ENCODE results near the gene AKAP6. TPM values are rescaled to one million over a fixed set of nuclear protein-coding genes. Genes with fewer than 3 reads are reported as not detected.

Gene AKAP6
- total RNA-seq, 1 experiment from 2014 or later: 1.9 TPM

GRCh38 chr14:32733015-32733414 is 403.9 kb downstream of the AKAP6 start:
- H2AFZ ChIP-seq (ENCODE audit: low read depth, low read length, poor library complexity, severe bottlenecking): no peak overlapping the region
- H3K36me3 ChIP-seq (ENCODE audit: control insufficient read depth in 1 of 2, insufficient read depth in 2 of 2, low read length in 2 of 2): no peaks in the 10 kb centered on the region
- no TSS peak for BruUV-seq (replicated peaks)
- H3K9ac ChIP-seq (ENCODE audit: low read length): no peak overlapping the region
- ChIA-PET RAD21 (ENCODE audit: low non-redundant PET in 1 of 2, low total read pairs in 2 of 2, uncharacterized antibody in 2 of 2, unreplicated experiment in 2 of 2) (no interaction called here), CTCF (no interaction called here), POLR2A (no interaction called here)
- no peaks in the 10 kb centered on the region for H3K9me3 ChIP-seq (ENCODE audit: control insufficient read depth in 1 of 2, insufficient read depth in 1 of 2, low read depth in 1 of 2, low read length in 2 of 2)
- no peaks in the 10 kb centered on the region for H3K9me2 ChIP-seq (ENCODE audit: insufficient read depth)
- no peak for TF ChIP-seq CBX3 (IDR thresholded peaks at IDR 0.05; ENCODE audit: low read depth)
- TF ChIP-seq, protein P1, sequence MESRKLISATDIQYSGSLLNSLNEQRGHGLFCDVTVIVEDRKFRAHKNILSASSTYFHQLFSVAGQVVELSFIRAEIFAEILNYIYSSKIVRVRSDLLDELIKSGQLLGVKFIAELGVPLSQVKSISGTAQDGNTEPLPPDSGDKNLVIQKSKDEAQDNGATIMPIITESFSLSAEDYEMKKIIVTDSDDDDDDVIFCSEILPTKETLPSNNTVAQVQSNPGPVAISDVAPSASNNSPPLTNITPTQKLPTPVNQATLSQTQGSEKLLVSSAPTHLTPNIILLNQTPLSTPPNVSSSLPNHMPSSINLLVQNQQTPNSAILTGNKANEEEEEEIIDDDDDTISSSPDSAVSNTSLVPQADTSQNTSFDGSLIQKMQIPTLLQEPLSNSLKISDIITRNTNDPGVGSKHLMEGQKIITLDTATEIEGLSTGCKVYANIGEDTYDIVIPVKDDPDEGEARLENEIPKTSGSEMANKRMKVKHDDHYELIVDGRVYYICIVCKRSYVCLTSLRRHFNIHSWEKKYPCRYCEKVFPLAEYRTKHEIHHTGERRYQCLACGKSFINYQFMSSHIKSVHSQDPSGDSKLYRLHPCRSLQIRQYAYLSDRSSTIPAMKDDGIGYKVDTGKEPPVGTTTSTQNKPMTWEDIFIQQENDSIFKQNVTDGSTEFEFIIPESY (IDR thresholded peaks at IDR 0.05; ENCODE audit: extremely low read depth, insufficient replicate concordance, low read length): no peak
- TF ChIP-seq RAD21 (IDR thresholded peaks at IDR 0.05; ENCODE audit: low read depth): no peak
- TF ChIP-seq, protein P2, sequence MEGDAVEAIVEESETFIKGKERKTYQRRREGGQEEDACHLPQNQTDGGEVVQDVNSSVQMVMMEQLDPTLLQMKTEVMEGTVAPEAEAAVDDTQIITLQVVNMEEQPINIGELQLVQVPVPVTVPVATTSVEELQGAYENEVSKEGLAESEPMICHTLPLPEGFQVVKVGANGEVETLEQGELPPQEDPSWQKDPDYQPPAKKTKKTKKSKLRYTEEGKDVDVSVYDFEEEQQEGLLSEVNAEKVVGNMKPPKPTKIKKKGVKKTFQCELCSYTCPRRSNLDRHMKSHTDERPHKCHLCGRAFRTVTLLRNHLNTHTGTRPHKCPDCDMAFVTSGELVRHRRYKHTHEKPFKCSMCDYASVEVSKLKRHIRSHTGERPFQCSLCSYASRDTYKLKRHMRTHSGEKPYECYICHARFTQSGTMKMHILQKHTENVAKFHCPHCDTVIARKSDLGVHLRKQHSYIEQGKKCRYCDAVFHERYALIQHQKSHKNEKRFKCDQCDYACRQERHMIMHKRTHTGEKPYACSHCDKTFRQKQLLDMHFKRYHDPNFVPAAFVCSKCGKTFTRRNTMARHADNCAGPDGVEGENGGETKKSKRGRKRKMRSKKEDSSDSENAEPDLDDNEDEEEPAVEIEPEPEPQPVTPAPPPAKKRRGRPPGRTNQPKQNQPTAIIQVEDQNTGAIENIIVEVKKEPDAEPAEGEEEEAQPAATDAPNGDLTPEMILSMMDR (IDR thresholded peaks at IDR 0.05 in 2 of 3, conservative IDR thresholded peaks at IDR 0.05 in 1 of 3; ENCODE audit: borderline replicate concordance in 1 of 3, insufficient read depth in 1 of 3, low read depth in 2 of 3, low read length in 2 of 3): no peak
- no peak for TF ChIP-seq TCF7L2 (IDR thresholded peaks at IDR 0.05; ENCODE audit: borderline replicate concordance, extremely low read depth, insufficient read depth, insufficient read length)
- TF ChIP-seq YY1 (IDR thresholded peaks at IDR 0.05; ENCODE audit: extremely low read depth, insufficient replicate concordance, low read depth, low read length): no peak
- TF ChIP-seq, protein P3, sequence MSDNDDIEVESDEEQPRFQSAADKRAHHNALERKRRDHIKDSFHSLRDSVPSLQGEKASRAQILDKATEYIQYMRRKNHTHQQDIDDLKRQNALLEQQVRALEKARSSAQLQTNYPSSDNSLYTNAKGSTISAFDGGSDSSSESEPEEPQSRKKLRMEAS (IDR thresholded peaks at IDR 0.05): no peak
- TF ChIP-seq EGR1 (IDR thresholded peaks at IDR 0.05; ENCODE audit: low read depth): no peak
- TF ChIP-seq EZH2 (IDR thresholded peaks at IDR 0.05): no peak
- TF ChIP-seq ZNF274 (IDR thresholded peaks at IDR 0.05; ENCODE audit: low read depth, low read length): no peak
- no peak for TF ChIP-seq POLR2AphosphoS5 (IDR thresholded peaks at IDR 0.05; ENCODE audit: low read depth, low read length)
- no peak overlapping the region for H3K4me2 ChIP-seq (ENCODE audit: low read length)
- H4K20me1 ChIP-seq (ENCODE audit: insufficient read depth): no peaks in the 10 kb centered on the region; the same call in 1 of the 2 replicates
- no peaks in the 10 kb centered on the region for H3K79me2 ChIP-seq (ENCODE audit: insufficient read depth, low read length)
- H3K27ac ChIP-seq (ENCODE audit: low read depth, low read length): no peak overlapping the region
- peaks cover 16% of the 10 kb centered on the region for H3K27me3 ChIP-seq (ENCODE audit: insufficient read depth, low read length)
- intact Hi-C loops (cut with micrococcal nuclease): no loop called here
- H3K4me3 ChIP-seq (replicated peaks in 1 of 2; ENCODE audit: low read depth in 1 of 2, low read length in 2 of 2): no peak overlapping the region
- no peak for DNase-seq (ENCODE audit: low read depth, low spot score)
- no peaks in the 10 kb centered on the region for H3K4me1 ChIP-seq (ENCODE audit: control insufficient read depth in 1 of 2, insufficient read depth in 2 of 2, low read length in 2 of 2)
- ATAC-seq: no peak
